GM23338 (cell line): ENCODE data around the gene SND1. TPM values are rescaled to one million over a fixed set of nuclear protein-coding genes. Genes with fewer than 3 reads are reported as not detected.

ENCODE experiments used
- ATAC-seq: fragments of 200-7000 bp; cut with Tn5 transposase; 3 replicates; pipeline ENCODE4 v1.9.1; 2020
- DNase-seq: peaks from one replicate; pipeline ENCODE4 v3.0.0-alpha.2; 2015; ENCODE audit warnings: low spot score
- H2AFZ ChIP-seq: fragments of 200-600 bp; sonication (generic); 2 replicates; pipeline ENCODE4 v1.8.0; 2016; ENCODE audit warnings: antibody characterized with exemption, mild to moderate bottlenecking, moderate library complexity
- H3F3A ChIP-seq: fragments of 200-600 bp; sonication (generic); replicated peaks from 2 replicates; pipeline ENCODE4 v1.8.0; 2017; ENCODE audit warnings: antibody characterized with exemption, mixed run types, low read depth
- H3K27ac ChIP-seq: fragments of 200-600 bp; sonication (generic); 2 replicates; pipeline ENCODE4 v1.6.1; 2016; ENCODE audit warnings: low read depth
- H3K27me3 ChIP-seq: fragments of 200-600 bp; sonication (generic); 2 replicates; pipeline ENCODE4 v1.8.0; 2016; ENCODE audit warnings: mild to moderate bottlenecking, mixed run types, moderate library complexity; ENCODE audit not compliant: insufficient read depth
- H3K36me3 ChIP-seq: fragments of 200-600 bp; sonication (generic); 2 replicates; pipeline ENCODE4 v1.8.0; 2016; ENCODE audit warnings: mild to moderate bottlenecking; ENCODE audit not compliant: insufficient read depth
- H3K4me1 ChIP-seq: fragments of 200-600 bp; sonication (generic); 2 replicates; pipeline ENCODE4 v1.8.0; 2016; ENCODE audit warnings: mild to moderate bottlenecking, moderate library complexity; ENCODE audit not compliant: insufficient read depth
- H3K4me2 ChIP-seq: fragments of 200-600 bp; sonication (generic); 2 replicates; pipeline ENCODE4 v1.7.1; 2017; ENCODE audit warnings: mixed run types
- H3K4me3 ChIP-seq: fragments of 200-600 bp; sonication (generic); 2 replicates; pipeline ENCODE4 v1.6.1; 2016; ENCODE audit warnings: mixed run types
- H3K79me2 ChIP-seq: fragments of 200-600 bp; sonication (generic); replicated peaks from 2 replicates; pipeline ENCODE4 v1.8.0; 2017; ENCODE audit warnings: mild to moderate bottlenecking; ENCODE audit not compliant: insufficient read depth
- H3K9me2 ChIP-seq: fragments of 200-600 bp; sonication (generic); 2 replicates; pipeline ENCODE4 v1.8.0; 2017; ENCODE audit not compliant: insufficient read depth
- H4K20me1 ChIP-seq: fragments of 200-600 bp; sonication (generic); replicated peaks from 2 replicates; pipeline ENCODE4 v1.8.0; 2017; ENCODE audit warnings: mild to moderate bottlenecking; ENCODE audit not compliant: insufficient read depth
- H3K27ac Mint-ChIP-seq: 2 replicates; pipeline ENCODE4 v1.8.0; 2020; ENCODE audit warnings: inconsistent platforms, mild to moderate bottlenecking, moderate library complexity, mixed read lengths
- H3K27me3 Mint-ChIP-seq: 3 replicates; pipeline ENCODE4 v1.8.0; 2022; ENCODE audit warnings: low read depth, mild to moderate bottlenecking, moderate library complexity, mixed read lengths, inconsistent platforms; ENCODE audit not compliant: insufficient read depth, poor library complexity
- H3K36me3 Mint-ChIP-seq: 3 replicates; pipeline ENCODE4 v1.8.0; 2021; ENCODE audit warnings: low read depth, mild to moderate bottlenecking, inconsistent platforms, moderate library complexity, mixed read lengths
- H3K4me1 Mint-ChIP-seq: 3 replicates; pipeline ENCODE4 v1.8.0; 2020; ENCODE audit warnings: mild to moderate bottlenecking, inconsistent platforms, mixed read lengths
- H3K4me3 Mint-ChIP-seq: 3 replicates; pipeline ENCODE4 v1.8.0; 2021; ENCODE audit warnings: moderate library complexity, mild to moderate bottlenecking, inconsistent platforms, mixed read lengths
- H3K9me3 Mint-ChIP-seq: 3 replicates; pipeline ENCODE4 v1.8.0; 2020; ENCODE audit warnings: moderate library complexity, mild to moderate bottlenecking, inconsistent platforms, mixed read lengths
- CREB1 ChIP-seq: fragments of 250-450 bp; sonication (Bioruptor Pico); IDR thresholded peaks from 2 replicates; pipeline ENCODE4 v1.5.0; 2020; ENCODE audit warnings: low read depth, mild to moderate bottlenecking, moderate library complexity
- EZH2 ChIP-seq: fragments of 200-600 bp; sonication (generic); IDR thresholded peaks from one replicate; pipeline ENCODE4 v1.8.0; 2017; ENCODE audit warnings: antibody characterized with exemption, mild to moderate bottlenecking, low read depth; ENCODE audit not compliant: unreplicated experiment
- EZH2phosphoT487 ChIP-seq: fragments of 200-600 bp; sonication (generic); IDR thresholded peaks from one replicate; pipeline ENCODE4 v1.8.1; 2018; ENCODE audit warnings: antibody characterized with exemption; ENCODE audit not compliant: unreplicated experiment
- JUNB ChIP-seq: IDR thresholded peaks from one replicate; pipeline ENCODE4 v1.6.1; 2016; ENCODE audit warnings: antibody characterized with exemption; ENCODE audit not compliant: unreplicated experiment
- NANOG ChIP-seq: IDR thresholded peaks from 2 replicates; pipeline ENCODE4 v1.6.1; 2016; ENCODE audit warnings: antibody characterized with exemption, borderline replicate concordance
- POLR2AphosphoS5 ChIP-seq: IDR thresholded peaks from 2 replicates; pipeline ENCODE4 v1.6.1; 2016; ENCODE audit warnings: antibody characterized with exemption, low read depth
- REST ChIP-seq: IDR thresholded peaks from one replicate; pipeline ENCODE4 v1.6.1; 2018; ENCODE audit warnings: antibody characterized with exemption; ENCODE audit not compliant: unreplicated experiment
- STAT1 ChIP-seq: IDR thresholded peaks from one replicate; pipeline ENCODE4 v1.6.1; 2016; ENCODE audit warnings: antibody characterized with exemption; ENCODE audit not compliant: unreplicated experiment
- ZNF114 ChIP-seq: fragments of 250-450 bp; sonication (Bioruptor Pico); IDR thresholded peaks from 2 replicates; pipeline ENCODE4 v1.5.0; 2020; ENCODE audit warnings: mild to moderate bottlenecking, moderate library complexity
- ZNF331 ChIP-seq: fragments of 250-450 bp; sonication (Bioruptor Pico); IDR thresholded peaks from 2 replicates; pipeline ENCODE4 v1.5.0; 2020; ENCODE audit warnings: low read depth, mild to moderate bottlenecking, moderate library complexity
- polyA plus RNA-seq: library from polyadenylated mRNA; unstranded; fragments of >200 nt; fragmentation: Nextera tagmentation; extraction: Ambion mirVana; gene quantifications from 2 replicates; pipeline ENCODE4 v1.2.1, GENCODE V29; 2016
- total RNA-seq: library from RNA; depleted of rRNA; stranded (reverse); fragments of >200 nt; shearing (Covaris generic); gene quantifications from 2 replicates; pipeline ENCODE4 v1.2.3, GENCODE V29; 2014
- TF ChIP-seq, protein P1 (sequence below): fragments of 250-450 bp; sonication (Bioruptor Pico); IDR thresholded peaks from 2 replicates; pipeline ENCODE4 v1.5.0; 2020; ENCODE audit warnings: mild to moderate bottlenecking, moderate library complexity
- TF ChIP-seq, protein P2 (sequence below), 2 experiments: fragments of 200-600 bp in 1 of 2; sonication (generic) in 1 of 2; conservative IDR thresholded peaks; 2 replicates each; pipeline versions ENCODE4 v1.5.1 to v1.6.1; 2016 to 2017; ENCODE audit warnings: antibody characterized with exemption in 2 of 2, low read depth in 2 of 2, mild to moderate bottlenecking in 2 of 2, moderate library complexity in 1 of 2
- TF ChIP-seq, protein P3 (sequence below): IDR thresholded peaks from 2 replicates; pipeline ENCODE4 v1.6.1; 2016; ENCODE audit warnings: antibody characterized with exemption

Gene SND1
- total and polyA plus RNA-seq, 2 experiments from 2014 or later, result 107 to 254 TPM

DNA sequence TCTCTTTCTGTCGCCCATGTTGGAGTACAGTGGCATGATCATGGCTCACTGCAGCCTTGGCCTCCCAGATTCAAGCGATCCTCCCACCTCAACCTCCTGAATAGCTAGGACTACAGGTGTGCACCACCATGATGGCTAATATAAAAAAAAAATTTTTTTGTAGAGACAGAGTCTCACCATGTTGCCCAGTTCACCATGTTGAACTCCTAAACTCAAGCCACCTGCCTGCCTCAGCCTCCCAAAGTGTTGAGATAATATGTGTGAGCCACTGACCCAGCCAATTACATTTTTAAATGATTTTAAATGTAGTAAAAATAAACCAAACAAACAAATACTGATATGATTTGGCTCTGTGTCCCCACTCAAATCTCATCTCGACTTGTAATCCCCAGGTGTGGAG lies 487.4 kb downstream of the SND1 start:
- Mint-ChIP-seq H3K27ac (no peak overlapping the region), H3K4me1 (peaks cover 9% of the 10 kb centered on the region), H3K9me3 (peaks cover 27% of the 10 kb centered on the region), H3K27me3 (peaks cover 28% of the 10 kb centered on the region), H3K36me3 (peaks cover 11% of the 10 kb centered on the region), H3K4me3 (no peak overlapping the region)
- no peaks in the 10 kb centered on the region for H3F3A ChIP-seq
- H3K4me3 ChIP-seq, result no peak overlapping the region
- no peaks in the 10 kb centered on the region for H3K79me2 ChIP-seq
- H4K20me1 ChIP-seq, result no peaks in the 10 kb centered on the region
- ATAC-seq (no peak), DNase-seq (no peak)
- H3K4me1 ChIP-seq, result peaks cover 11% of the 10 kb centered on the region; the same call in 1 of the 2 replicates
- no peak for TF ChIP-seq EZH2phosphoT487
- TF ChIP-seq ZNF331 (CRISPR knock-in tag), result no peak
- TF ChIP-seq NANOG, result no peak
- no peak for TF ChIP-seq STAT1
- TF ChIP-seq REST, result no peak
- TF ChIP-seq, protein P1, sequence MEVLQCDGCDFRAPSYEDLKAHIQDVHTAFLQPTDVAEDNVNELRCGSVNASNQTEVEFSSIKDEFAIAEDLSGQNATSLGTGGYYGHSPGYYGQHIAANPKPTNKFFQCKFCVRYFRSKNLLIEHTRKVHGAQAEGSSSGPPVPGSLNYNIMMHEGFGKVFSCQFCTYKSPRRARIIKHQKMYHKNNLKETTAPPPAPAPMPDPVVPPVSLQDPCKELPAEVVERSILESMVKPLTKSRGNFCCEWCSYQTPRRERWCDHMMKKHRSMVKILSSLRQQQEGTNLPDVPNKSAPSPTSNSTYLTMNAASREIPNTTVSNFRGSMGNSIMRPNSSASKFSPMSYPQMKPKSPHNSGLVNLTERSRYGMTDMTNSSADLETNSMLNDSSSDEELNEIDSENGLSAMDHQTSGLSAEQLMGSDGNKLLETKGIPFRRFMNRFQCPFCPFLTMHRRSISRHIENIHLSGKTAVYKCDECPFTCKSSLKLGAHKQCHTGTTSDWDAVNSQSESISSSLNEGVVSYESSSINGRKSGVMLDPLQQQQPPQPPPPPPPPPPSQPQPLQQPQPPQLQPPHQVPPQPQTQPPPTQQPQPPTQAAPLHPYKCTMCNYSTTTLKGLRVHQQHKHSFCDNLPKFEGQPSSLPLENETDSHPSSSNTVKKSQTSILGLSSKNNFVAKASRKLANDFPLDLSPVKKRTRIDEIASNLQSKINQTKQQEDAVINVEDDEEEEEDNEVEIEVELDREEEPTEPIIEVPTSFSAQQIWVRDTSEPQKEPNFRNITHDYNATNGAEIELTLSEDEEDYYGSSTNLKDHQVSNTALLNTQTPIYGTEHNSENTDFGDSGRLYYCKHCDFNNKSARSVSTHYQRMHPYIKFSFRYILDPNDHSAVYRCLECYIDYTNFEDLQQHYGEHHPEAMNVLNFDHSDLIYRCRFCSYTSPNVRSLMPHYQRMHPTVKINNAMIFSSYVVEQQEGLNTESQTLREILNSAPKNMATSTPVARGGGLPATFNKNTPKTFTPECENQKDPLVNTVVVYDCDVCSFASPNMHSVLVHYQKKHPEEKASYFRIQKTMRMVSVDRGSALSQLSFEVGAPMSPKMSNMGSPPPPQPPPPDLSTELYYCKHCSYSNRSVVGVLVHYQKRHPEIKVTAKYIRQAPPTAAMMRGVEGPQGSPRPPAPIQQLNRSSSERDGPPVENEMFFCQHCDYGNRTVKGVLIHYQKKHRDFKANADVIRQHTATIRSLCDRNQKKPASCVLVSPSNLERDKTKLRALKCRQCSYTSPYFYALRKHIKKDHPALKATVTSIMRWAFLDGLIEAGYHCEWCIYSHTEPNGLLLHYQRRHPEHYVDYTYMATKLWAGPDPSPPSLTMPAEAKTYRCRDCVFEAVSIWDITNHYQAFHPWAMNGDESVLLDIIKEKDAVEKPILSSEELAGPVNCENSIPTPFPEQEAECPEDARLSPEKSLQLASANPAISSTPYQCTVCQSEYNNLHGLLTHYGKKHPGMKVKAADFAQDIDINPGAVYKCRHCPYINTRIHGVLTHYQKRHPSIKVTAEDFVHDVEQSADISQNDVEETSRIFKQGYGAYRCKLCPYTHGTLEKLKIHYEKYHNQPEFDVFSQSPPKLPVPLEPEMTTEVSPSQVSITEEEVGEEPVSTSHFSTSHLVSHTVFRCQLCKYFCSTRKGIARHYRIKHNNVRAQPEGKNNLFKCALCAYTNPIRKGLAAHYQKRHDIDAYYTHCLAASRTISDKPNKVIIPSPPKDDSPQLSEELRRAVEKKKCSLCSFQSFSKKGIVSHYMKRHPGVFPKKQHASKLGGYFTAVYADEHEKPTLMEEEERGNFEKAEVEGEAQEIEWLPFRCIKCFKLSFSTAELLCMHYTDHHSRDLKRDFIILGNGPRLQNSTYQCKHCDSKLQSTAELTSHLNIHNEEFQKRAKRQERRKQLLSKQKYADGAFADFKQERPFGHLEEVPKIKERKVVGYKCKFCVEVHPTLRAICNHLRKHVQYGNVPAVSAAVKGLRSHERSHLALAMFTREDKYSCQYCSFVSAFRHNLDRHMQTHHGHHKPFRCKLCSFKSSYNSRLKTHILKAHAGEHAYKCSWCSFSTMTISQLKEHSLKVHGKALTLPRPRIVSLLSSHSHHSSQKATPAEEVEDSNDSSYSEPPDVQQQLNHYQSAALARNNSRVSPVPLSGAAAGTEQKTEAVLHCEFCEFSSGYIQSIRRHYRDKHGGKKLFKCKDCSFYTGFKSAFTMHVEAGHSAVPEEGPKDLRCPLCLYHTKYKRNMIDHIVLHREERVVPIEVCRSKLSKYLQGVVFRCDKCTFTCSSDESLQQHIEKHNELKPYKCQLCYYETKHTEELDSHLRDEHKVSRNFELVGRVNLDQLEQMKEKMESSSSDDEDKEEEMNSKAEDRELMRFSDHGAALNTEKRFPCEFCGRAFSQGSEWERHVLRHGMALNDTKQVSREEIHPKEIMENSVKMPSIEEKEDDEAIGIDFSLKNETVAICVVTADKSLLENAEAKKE (CRISPR knock-in tag), result no peak
- TF ChIP-seq POLR2AphosphoS5, result no peak
- TF ChIP-seq, protein P2, sequence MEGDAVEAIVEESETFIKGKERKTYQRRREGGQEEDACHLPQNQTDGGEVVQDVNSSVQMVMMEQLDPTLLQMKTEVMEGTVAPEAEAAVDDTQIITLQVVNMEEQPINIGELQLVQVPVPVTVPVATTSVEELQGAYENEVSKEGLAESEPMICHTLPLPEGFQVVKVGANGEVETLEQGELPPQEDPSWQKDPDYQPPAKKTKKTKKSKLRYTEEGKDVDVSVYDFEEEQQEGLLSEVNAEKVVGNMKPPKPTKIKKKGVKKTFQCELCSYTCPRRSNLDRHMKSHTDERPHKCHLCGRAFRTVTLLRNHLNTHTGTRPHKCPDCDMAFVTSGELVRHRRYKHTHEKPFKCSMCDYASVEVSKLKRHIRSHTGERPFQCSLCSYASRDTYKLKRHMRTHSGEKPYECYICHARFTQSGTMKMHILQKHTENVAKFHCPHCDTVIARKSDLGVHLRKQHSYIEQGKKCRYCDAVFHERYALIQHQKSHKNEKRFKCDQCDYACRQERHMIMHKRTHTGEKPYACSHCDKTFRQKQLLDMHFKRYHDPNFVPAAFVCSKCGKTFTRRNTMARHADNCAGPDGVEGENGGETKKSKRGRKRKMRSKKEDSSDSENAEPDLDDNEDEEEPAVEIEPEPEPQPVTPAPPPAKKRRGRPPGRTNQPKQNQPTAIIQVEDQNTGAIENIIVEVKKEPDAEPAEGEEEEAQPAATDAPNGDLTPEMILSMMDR (conservative IDR thresholded peaks at IDR 0.05; ENCODE audit: low read depth in 2 of 2), result no peak
- TF ChIP-seq ZNF114 (CRISPR knock-in tag), result no peak
- no peak for TF ChIP-seq JUNB
- TF ChIP-seq EZH2, result no peak
- no peak for TF ChIP-seq CREB1 (CRISPR knock-in tag)
- TF ChIP-seq, protein P3, sequence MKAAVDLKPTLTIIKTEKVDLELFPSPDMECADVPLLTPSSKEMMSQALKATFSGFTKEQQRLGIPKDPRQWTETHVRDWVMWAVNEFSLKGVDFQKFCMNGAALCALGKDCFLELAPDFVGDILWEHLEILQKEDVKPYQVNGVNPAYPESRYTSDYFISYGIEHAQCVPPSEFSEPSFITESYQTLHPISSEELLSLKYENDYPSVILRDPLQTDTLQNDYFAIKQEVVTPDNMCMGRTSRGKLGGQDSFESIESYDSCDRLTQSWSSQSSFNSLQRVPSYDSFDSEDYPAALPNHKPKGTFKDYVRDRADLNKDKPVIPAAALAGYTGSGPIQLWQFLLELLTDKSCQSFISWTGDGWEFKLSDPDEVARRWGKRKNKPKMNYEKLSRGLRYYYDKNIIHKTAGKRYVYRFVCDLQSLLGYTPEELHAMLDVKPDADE, result no peak
- peaks cover 45% of the 10 kb centered on the region for H3K27me3 ChIP-seq
- no peak overlapping the region for H3K4me2 ChIP-seq
- H3K36me3 ChIP-seq, result no peaks in the 10 kb centered on the region; the same call in 1 of the 2 replicates
- no peaks in the 10 kb centered on the region for H3K9me2 ChIP-seq
- H2AFZ ChIP-seq, result no peak overlapping the region
- H3K27ac ChIP-seq, result no peak overlapping the region
